Activated T-cell treated with anti-CD3 and anti-CD28 coated beads, Interleukin-2, amount 50 U/mL, for 4 hours (primary cell): ENCODE measurements around the gene CAMK1D. TPM values are rescaled to one million over a fixed set of nuclear protein-coding genes. Genes with fewer than 3 reads are reported as not detected.

ENCODE experiments used
- ATAC-seq, 2 donors: fragments of 200-7000 bp; cut with Tn5 transposase; one replicate each; pipeline ENCODE4 v1.10.0; 2021
- DNase-seq: peaks from one replicate; pipeline ENCODE4 v3.0.0-alpha.2; 2020
- H3K27me3 Mint-ChIP-seq: one replicate; pipeline ENCODE4 v1.8.0; 2021; ENCODE audit warnings: low read depth, mixed read lengths
- H3K36me3 Mint-ChIP-seq: one replicate; pipeline ENCODE4 v1.8.0; 2022; ENCODE audit warnings: mixed read lengths; ENCODE audit not compliant: insufficient read depth
- H3K4me1 Mint-ChIP-seq: one replicate; pipeline ENCODE4 v1.8.0; 2021; ENCODE audit warnings: low read depth, mixed read lengths
- H3K4me3 Mint-ChIP-seq: one replicate; pipeline ENCODE4 v1.8.0; 2021; ENCODE audit warnings: mild to moderate bottlenecking, moderate library complexity, mixed read lengths
- H3K9me3 Mint-ChIP-seq: one replicate; pipeline ENCODE4 v1.8.0; 2021; ENCODE audit warnings: mixed read lengths
- total RNA-seq, 3 donors: library from RNA; stranded (reverse); gene quantifications; one replicate each; pipeline ENCODE4 v1.2.1, GENCODE V29; 2021

Gene CAMK1D
- total RNA-seq, 3 donors from 2014 or later = 6.3 to 7.8 (median 6.7) TPM

- ATAC-seq (no peak), DNase-seq (no peak)
- H3K27me3 Mint-ChIP-seq = no peaks in the 10 kb centered on the region
- peaks cover 5% of the 10 kb centered on the region for H3K9me3 Mint-ChIP-seq
- peaks cover 40% of the 10 kb centered on the region for H3K4me1 Mint-ChIP-seq
- no peak overlapping the region for H3K4me3 Mint-ChIP-seq
- H3K36me3 Mint-ChIP-seq = peaks cover 19% of the 10 kb centered on the region
These were observed 60.3 kb downstream of the CAMK1D start for GRCh38 chr10:12409613-12410012.

DNA sequence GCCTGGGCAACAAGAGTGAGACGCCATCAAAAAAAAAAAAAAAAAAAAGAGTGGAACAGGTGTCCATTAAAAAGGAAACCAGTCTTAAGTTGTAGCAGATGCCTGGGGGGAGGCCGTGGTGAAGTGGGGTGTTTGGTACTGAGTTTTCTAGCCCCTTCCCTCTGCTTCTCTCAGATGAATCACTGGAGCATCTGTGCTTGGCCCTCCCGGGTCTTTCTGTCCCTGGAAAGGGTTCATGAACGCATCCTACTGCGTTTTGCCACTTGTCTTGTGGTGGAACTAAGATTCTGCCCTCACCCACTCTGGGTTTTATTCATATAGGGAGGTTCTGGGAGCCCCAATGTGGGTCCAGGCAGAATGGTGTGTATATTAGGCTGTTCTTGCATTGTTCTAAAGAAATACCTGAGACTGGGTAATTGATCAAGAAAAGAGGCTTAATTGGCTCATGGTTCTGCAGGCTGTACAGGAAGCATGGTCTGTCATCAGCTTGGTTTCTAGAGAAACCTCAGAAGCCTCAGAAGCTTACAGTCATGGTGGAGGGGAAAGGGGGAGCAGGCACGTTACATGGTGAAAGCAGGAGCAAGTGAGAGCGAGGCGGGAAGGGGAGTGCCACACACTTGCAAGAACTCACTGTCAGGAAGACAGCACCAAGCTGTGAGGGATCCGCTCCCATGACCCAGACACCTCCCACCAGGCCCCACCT lies 63.5 kb downstream of the CAMK1D start:
- DNase-seq (no peak), ATAC-seq (peak; percentile 91 to 93)
- peaks cover 4% of the 10 kb centered on the region for H3K36me3 Mint-ChIP-seq
- no peak overlapping the region for H3K4me3 Mint-ChIP-seq
- H3K4me1 Mint-ChIP-seq = peaks cover 40% of the 10 kb centered on the region
- no peaks in the 10 kb centered on the region for H3K27me3 Mint-ChIP-seq
- peaks cover 5% of the 10 kb centered on the region for H3K9me3 Mint-ChIP-seq

- no peak overlapping the region for H3K4me3 Mint-ChIP-seq
- ATAC-seq (no peak), DNase-seq (no peak)
- H3K27me3 Mint-ChIP-seq = no peaks in the 10 kb centered on the region
- peaks cover 5% of the 10 kb centered on the region for H3K9me3 Mint-ChIP-seq
- peaks cover 42% of the 10 kb centered on the region for H3K4me1 Mint-ChIP-seq
- H3K36me3 Mint-ChIP-seq = peaks cover 4% of the 10 kb centered on the region
These were observed 64.0 kb downstream of the CAMK1D start for GRCh38 chr10:12413369-12413711.

DNA sequence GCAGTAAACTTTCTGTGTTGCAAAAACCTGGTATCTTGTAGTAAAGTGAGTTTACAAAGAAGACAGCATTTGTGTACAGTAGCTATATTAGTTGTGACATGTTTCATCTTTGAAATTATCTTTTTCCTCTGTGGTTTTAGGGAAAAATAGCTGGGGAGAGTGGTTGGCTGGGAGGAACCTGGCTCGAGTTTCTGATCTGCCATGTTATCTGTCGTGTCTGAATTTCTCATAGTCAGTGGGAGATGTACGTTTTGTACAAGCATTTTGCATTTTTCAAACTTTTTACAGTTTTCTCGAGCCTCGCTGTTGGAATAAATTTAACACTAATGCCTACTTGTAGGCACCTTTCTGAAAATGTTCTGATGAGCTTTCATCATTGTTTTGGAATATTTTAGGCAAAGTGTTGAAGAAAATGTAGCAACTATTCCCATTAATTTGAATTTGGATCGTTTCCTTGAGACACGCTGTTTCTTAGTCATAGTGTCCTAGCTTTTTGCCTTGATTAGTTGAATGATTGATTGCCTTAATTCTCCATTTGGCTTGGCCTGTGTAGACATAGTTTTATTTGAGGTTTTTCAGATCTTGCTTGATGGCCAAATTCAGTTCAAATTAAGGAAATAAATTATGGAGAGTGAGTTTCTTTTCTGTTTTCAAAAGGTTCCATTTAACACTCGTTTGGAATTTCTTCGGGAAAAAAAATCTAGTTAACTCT lies 65.1 kb downstream of the CAMK1D start:
- H3K9me3 Mint-ChIP-seq = peaks cover 5% of the 10 kb centered on the region
- no peak for DNase-seq
- H3K36me3 Mint-ChIP-seq = peaks cover 2% of the 10 kb centered on the region
- no peak overlapping the region for H3K4me3 Mint-ChIP-seq
- ATAC-seq = no peak
- peaks cover 48% of the 10 kb centered on the region for H3K4me1 Mint-ChIP-seq
- H3K27me3 Mint-ChIP-seq = no peaks in the 10 kb centered on the region

GRCh38 chr10:12416344-12417050 lies 67.2 kb downstream of the CAMK1D start:
- Mint-ChIP-seq H3K4me1 (peaks cover 45% of the 10 kb centered on the region), H3K36me3 (peaks cover 2% of the 10 kb centered on the region), H3K9me3 (peaks cover 5% of the 10 kb centered on the region), H3K4me3 (no peak overlapping the region), H3K27me3 (no peaks in the 10 kb centered on the region)
- DNase-seq (no peak), ATAC-seq (no peak)

- Mint-ChIP-seq H3K4me3 (no peak overlapping the region), H3K4me1 (peaks cover 46% of the 10 kb centered on the region), H3K9me3 (peaks cover 5% of the 10 kb centered on the region)
These were observed 68.0 kb downstream of the CAMK1D start for GRCh38 chr10:12417331-12417730.

DNA sequence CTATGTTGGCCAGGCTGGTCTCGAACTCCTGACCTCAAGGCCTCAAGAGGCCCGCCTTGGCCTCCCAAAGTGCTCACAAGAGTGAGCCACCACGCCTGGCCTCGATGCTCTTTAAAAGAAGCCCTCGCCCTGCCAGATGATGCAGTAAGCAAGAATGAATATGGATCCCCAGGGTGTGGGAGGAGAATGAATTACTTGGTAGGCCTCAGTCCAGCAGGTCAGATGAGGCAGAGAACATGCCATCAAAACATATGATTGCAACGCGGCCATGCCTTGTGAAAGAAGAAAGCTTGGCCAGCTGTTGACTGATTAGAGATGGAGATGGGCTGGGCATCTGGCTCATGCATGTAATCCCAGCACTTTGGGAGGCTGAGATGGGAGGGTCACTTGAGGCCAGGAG lies 68.7 kb downstream of the CAMK1D start:
- ATAC-seq (no peak), DNase-seq (no peak)
- peaks cover 42% of the 10 kb centered on the region for H3K4me1 Mint-ChIP-seq
- no peak overlapping the region for H3K4me3 Mint-ChIP-seq
- peaks cover 5% of the 10 kb centered on the region for H3K36me3 Mint-ChIP-seq
- peaks cover 5% of the 10 kb centered on the region for H3K9me3 Mint-ChIP-seq
- H3K27me3 Mint-ChIP-seq = no peaks in the 10 kb centered on the region

More at GRCh38 chr10:12417331-12417730, 68.0 kb downstream of the CAMK1D start:
- no peak for ATAC-seq
- Mint-ChIP-seq H3K27me3 (no peaks in the 10 kb centered on the region), H3K36me3 (peaks cover 5% of the 10 kb centered on the region)
- DNase-seq = no peak

GRCh38 chr10:12418725-12419261 lies 69.4 kb downstream of the CAMK1D start:
- DNase-seq = no peak
- no peak for ATAC-seq
- H3K27me3 Mint-ChIP-seq = no peaks in the 10 kb centered on the region
- peaks cover 3% of the 10 kb centered on the region for H3K36me3 Mint-ChIP-seq
- H3K4me1 Mint-ChIP-seq = peaks cover 37% of the 10 kb centered on the region
- no peaks in the 10 kb centered on the region for H3K9me3 Mint-ChIP-seq
- no peak overlapping the region for H3K4me3 Mint-ChIP-seq

GRCh38 chr10:12419262-12419847 lies 70.0 kb downstream of the CAMK1D start:
- ATAC-seq (peak; percentile 99), DNase-seq (peak; percentile 61)
- Mint-ChIP-seq H3K27me3 (no peaks in the 10 kb centered on the region), H3K9me3 (no peaks in the 10 kb centered on the region), H3K4me3 (peak overlapping the region; percentile 24), H3K4me1 (peaks cover 39% of the 10 kb centered on the region), H3K36me3 (peaks cover 3% of the 10 kb centered on the region)

DNA sequence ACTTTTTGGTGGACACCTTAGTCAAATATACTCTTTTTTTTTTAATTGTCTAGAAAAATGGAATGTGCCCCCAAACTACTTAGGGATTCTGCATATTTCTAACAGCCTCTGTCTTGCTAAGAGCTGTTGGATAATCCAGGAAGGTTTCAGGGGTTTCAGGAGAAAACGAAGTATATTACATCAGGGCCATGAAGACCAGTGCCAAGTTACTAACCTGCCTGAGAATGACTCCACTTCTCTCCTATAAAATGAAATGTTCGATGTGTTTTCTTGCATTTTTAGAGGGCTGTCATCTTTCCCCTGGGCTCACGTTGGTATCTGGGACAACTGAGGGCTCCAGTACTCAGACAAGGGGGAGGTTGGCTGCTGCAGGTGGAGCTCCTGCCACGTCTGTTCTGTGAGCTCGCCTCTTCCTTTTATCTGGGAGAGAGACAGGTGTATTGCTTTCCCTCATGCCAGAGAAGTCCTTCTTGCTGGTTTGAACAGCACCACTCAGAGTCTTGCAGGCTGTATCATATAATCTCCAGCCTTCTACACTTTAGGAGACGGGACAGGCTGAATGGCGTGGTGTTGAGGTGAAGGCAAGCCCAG lies 71.3 kb downstream of the CAMK1D start:
- no peak for DNase-seq
- Mint-ChIP-seq H3K9me3 (no peaks in the 10 kb centered on the region), H3K4me3 (no peak overlapping the region), H3K4me1 (peaks cover 46% of the 10 kb centered on the region), H3K27me3 (no peaks in the 10 kb centered on the region), H3K36me3 (peaks cover 3% of the 10 kb centered on the region)
- no peak for ATAC-seq

DNA sequence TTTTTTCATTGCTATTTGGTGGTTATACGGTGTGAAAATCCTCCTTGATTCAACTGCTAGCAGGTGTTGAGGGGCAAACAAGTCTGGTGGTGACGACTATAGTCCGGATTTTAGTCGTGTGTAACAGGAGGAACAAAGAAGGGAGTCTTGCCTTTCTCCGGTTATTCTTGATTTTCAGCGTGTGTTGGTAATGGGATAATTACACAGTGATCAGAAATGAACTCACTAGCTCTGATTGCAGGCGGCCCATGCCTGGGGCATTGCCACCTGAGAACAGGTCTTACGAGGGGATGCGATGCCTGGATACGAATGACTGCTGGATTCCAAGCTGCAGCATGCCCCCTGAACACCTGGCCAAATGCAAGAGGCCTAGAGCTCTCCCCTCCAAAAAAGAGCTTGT lies 72.8 kb downstream of the CAMK1D start:
- Mint-ChIP-seq H3K4me3 (no peak overlapping the region), H3K36me3 (peaks cover 3% of the 10 kb centered on the region), H3K9me3 (no peaks in the 10 kb centered on the region), H3K27me3 (no peaks in the 10 kb centered on the region), H3K4me1 (peaks cover 41% of the 10 kb centered on the region)
- no peak for ATAC-seq
- DNase-seq = no peak

DNA sequence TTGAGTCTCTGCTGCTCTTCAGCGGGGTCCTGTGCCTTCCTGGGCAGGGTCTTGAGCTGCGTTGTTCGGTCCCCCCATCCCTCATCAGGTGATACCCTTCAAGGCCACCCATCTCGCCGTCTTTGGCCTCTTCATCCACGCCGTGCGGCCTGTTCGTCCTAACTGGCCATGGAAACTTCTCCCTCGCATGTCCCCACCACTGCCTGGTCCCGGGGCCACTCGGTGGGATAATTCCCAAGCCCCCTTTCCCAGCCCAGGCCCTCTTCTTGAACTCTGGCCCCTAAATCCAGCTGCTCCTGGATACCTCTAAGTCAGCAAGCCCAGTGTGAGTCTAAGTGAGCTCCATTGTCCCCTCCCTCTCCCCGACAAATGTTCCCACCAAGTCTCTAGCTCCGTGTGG lies 74.5 kb downstream of the CAMK1D start:
- no peak for ATAC-seq
- Mint-ChIP-seq H3K9me3 (no peaks in the 10 kb centered on the region), H3K27me3 (no peaks in the 10 kb centered on the region), H3K4me1 (peaks cover 34% of the 10 kb centered on the region), H3K4me3 (no peak overlapping the region), H3K36me3 (peaks cover 3% of the 10 kb centered on the region)
- no peak for DNase-seq

- no peak for DNase-seq
- Mint-ChIP-seq H3K9me3 (no peaks in the 10 kb centered on the region), H3K36me3 (peaks cover 5% of the 10 kb centered on the region), H3K4me3 (no peak overlapping the region), H3K4me1 (peaks cover 17% of the 10 kb centered on the region), H3K27me3 (no peaks in the 10 kb centered on the region)
- ATAC-seq = no peak
These were observed 77.9 kb downstream of the CAMK1D start for GRCh38 chr10:12427276-12427675.
